Muscle layer of colon (tissue), 2 donors: ENCODE data around the gene RIC3.
A peak's percentile ranks its signal among the peaks of the same experiment; 100 is the strongest.

Experiments used
- H3K27ac ChIP-seq: one replicate; pipeline ENCODE4 v1.7.0; 2013; ENCODE audit warnings: low read depth, mild to moderate bottlenecking, low read length, moderate library complexity
- H3K27me3 ChIP-seq, 2 donors: one replicate each; pipeline ENCODE4 v1.7.0; 2013; ENCODE audit warnings: low read length in 2 of 2, mild to moderate bottlenecking in 2 of 2; ENCODE audit not compliant: insufficient read depth in 2 of 2, control insufficient read depth in 1 of 2
- H3K36me3 ChIP-seq: one replicate; pipeline ENCODE4 v1.7.0; 2013; ENCODE audit warnings: mild to moderate bottlenecking, low read length; ENCODE audit not compliant: insufficient read depth
- H3K4me1 ChIP-seq: one replicate; pipeline ENCODE4 v1.7.0; 2013; ENCODE audit warnings: mild to moderate bottlenecking, low read length; ENCODE audit not compliant: insufficient read depth
- H3K4me3 ChIP-seq, 2 donors: one replicate each; pipeline ENCODE4 v1.7.0; 2013; ENCODE audit warnings: low read length in 2 of 2, low read depth in 1 of 2, mild to moderate bottlenecking in 1 of 2, moderate library complexity in 1 of 2
- H3K9ac ChIP-seq: one replicate; pipeline ENCODE4 v1.7.0; 2013; ENCODE audit warnings: low read length
- H3K9me3 ChIP-seq: one replicate; pipeline ENCODE4 v1.7.0; 2013; ENCODE audit warnings: mild to moderate bottlenecking, low read length
- donor health status: abdominal sarcoma.
- donor health status: Adenocarcinoma of cecum.

RIC3 gene, protein sequence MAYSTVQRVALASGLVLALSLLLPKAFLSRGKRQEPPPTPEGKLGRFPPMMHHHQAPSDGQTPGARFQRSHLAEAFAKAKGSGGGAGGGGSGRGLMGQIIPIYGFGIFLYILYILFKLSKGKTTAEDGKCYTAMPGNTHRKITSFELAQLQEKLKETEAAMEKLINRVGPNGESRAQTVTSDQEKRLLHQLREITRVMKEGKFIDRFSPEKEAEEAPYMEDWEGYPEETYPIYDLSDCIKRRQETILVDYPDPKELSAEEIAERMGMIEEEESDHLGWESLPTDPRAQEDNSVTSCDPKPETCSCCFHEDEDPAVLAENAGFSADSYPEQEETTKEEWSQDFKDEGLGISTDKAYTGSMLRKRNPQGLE

DNA sequence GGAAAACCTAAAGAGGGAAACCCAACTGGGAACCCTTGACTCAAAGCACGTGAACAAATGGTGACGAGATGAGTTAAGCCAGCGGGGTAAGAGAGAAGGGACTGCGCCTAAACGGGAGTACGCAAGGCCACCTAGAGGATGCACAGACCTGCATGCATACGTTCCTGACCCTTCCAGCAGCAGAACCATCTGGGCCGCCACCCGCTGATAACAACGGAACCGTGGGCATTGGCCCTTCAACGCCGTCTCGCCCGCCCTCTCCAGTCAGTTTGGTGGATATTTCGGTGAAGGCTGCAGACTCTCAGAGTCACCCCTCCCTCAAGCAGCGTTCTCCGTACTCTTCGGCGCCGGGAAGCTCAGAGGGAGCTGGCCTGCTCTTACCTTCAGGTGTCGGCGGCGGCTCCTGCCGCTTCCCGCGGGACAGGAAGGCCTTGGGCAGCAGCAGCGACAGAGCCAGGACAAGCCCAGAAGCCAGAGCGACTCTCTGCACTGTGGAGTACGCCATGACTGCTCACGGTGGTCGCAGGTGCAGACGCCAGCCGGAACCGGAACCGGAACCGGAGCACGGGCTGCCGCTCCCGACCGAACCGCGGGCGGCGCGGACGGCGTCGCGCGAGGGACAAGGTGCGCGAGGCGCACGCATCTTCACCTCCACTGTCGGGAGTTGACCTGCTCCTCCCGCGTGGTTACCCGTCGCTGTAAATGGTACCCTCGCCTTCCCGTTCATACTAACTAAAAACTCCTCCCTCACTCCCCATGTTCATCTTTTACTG is at the start of gene RIC3:
RIC3 (minus strand) TSS at position 541 of the 773 bp plus-strand sequence; CDS start at position 505, 36 bp downstream.
- peak within 1 kb of the TSS; percentile 1 for H3K9ac ChIP-seq

GRCh38 chr11:8218409-8218808 is 49.6 kb upstream of the RIC3 start:
- no peaks in the 10 kb centered on the region for H3K4me1 ChIP-seq
- H3K27ac ChIP-seq = no peak overlapping the region
- H3K4me3 ChIP-seq = no peak overlapping the region
- no peak overlapping the region for H3K9ac ChIP-seq
- no peaks in the 10 kb centered on the region for H3K36me3 ChIP-seq
- no peaks in the 10 kb centered on the region for H3K9me3 ChIP-seq
- no peaks in the 10 kb centered on the region for H3K27me3 ChIP-seq

More for the DNA sequence above, at the start of gene RIC3:
- Histone ChIP-seq H3K27ac (peak within 1 kb of the TSS; percentile 36), H3K4me3 (peak within 1 kb of the TSS; percentile 90), H3K9me3 (no peaks in the 10 kb centered on the region), H3K36me3 (no peaks in the 10 kb centered on the region), H3K4me1 (peaks cover 15% of the 10 kb centered on the region), H3K27me3 (no peaks in the 10 kb centered on the region)

GRCh38 chr11:8217926-8218325 is 49.1 kb upstream of the RIC3 start:
- Histone ChIP-seq H3K9me3 (no peaks in the 10 kb centered on the region), H3K9ac (no peak overlapping the region), H3K4me3 (no peak overlapping the region), H3K4me1 (no peaks in the 10 kb centered on the region), H3K27ac (no peak overlapping the region), H3K36me3 (no peaks in the 10 kb centered on the region), H3K27me3 (no peaks in the 10 kb centered on the region)

DNA sequence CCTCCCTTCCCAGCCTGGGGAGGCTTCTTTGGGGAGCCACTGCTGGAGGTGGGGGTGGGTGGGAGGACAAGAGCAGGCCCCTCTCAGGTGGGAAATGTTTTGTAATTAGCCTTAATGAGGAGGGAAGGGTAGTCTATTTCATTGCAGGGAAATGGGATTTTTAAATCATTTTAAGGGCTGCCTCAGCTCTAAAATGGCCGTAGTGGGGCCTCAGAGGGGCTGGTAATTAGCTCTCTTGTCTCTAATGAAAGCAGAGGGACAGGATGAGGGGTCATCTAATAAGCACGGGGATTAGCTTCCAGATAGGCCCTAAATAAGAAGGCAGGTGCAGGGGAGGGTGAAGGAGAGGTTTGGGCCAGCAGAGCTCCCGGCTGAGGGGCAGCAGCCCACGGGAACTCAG is 48.3 kb upstream of the RIC3 start:
- H3K27me3 ChIP-seq = no peaks in the 10 kb centered on the region
- H3K36me3 ChIP-seq = no peaks in the 10 kb centered on the region
- H3K9ac ChIP-seq = no peak overlapping the region
- H3K27ac ChIP-seq = no peak overlapping the region
- H3K9me3 ChIP-seq = no peaks in the 10 kb centered on the region
- no peak overlapping the region for H3K4me3 ChIP-seq
- H3K4me1 ChIP-seq = no peaks in the 10 kb centered on the region

GRCh38 chr11:8213376-8213775 is 44.6 kb upstream of the RIC3 start:
- Histone ChIP-seq H3K27ac (no peak overlapping the region), H3K9ac (no peak overlapping the region), H3K27me3 (no peaks in the 10 kb centered on the region), H3K4me3 (no peak overlapping the region), H3K4me1 (no peaks in the 10 kb centered on the region), H3K36me3 (no peaks in the 10 kb centered on the region), H3K9me3 (no peaks in the 10 kb centered on the region)

- no peak overlapping the region for H3K9ac ChIP-seq
- no peaks in the 10 kb centered on the region for H3K27me3 ChIP-seq
- no peak overlapping the region for H3K27ac ChIP-seq
- no peaks in the 10 kb centered on the region for H3K36me3 ChIP-seq
- H3K4me3 ChIP-seq = no peak overlapping the region
- no peaks in the 10 kb centered on the region for H3K4me1 ChIP-seq
- H3K9me3 ChIP-seq = no peaks in the 10 kb centered on the region
Measured at GRCh38 chr11:8209208-8209807, 40.5 kb upstream of the RIC3 start.

DNA sequence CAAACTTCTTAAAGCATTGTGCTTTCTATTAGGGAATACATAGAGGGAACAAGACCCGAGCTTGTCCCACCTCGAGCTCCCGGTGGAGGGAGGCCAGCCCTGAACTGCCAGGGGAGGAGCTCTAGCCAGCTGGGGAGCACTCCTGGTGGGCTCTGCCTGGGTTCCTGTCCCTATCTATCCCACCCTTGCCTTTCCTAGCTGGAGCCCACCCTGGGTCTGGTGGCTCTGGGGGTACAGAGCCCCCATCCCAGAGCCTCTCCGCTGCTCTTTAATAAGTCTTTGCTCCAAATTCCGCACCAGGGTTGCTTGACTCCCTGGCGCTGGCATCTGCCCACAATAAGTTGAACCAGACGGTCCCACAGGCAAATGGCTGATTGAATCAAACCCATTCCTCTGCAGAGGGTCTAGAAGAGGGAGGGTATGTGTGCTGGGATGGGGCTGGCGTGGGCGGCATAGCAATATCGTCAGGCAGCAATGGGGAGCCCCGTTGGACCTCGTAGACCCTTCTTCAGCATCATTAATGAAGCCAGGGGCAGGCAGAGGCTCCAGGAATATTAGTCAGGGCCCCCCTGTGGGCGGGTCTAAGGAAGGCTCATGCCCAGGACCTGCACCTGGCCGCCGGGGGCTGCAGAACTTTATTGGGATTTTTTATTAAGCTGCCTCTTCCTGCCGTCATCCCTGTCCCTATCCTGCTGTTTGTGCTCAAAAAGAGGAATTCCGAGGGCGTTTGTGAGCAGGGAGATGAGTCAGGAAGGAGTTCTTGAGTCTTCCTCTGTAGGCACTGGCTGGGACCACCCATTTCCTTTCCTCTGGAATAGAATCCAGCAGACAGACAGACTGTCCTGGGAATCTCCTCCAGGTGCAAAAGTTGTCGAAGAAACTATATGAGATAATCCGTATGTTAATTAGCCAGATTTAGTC is 38.5 kb upstream of the RIC3 start:
- H3K9me3 ChIP-seq = no peaks in the 10 kb centered on the region
- H3K4me3 ChIP-seq = no peak overlapping the region
- no peak overlapping the region for H3K9ac ChIP-seq
- no peak overlapping the region for H3K27ac ChIP-seq
- H3K27me3 ChIP-seq = no peaks in the 10 kb centered on the region
- no peaks in the 10 kb centered on the region for H3K36me3 ChIP-seq
- no peaks in the 10 kb centered on the region for H3K4me1 ChIP-seq

- Histone ChIP-seq H3K9ac (no peak overlapping the region), H3K27me3 (no peaks in the 10 kb centered on the region), H3K4me1 (no peaks in the 10 kb centered on the region), H3K9me3 (no peaks in the 10 kb centered on the region), H3K4me3 (no peak overlapping the region), H3K36me3 (no peaks in the 10 kb centered on the region), H3K27ac (no peak overlapping the region)
Measured at GRCh38 chr11:8206251-8207079, 37.6 kb upstream of the RIC3 start.

DNA sequence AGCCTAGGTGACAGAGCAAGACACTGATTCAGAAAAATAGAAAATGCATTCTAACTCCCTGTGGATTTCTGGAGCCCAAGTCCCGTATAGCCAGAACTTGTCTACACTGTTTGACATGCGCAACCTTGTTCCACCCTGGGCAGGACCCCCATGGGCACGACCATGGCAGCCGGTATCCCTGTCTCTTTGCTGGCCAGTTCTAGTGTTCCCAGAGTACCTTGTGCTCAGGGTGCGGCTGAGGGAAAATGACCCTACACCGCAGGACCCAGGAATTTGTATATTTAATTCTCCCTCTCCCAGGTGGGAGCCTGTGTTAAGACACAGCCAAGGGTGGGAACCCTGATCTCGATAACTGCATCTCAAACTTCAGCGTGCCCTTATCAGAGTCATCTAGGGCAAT is 36.7 kb upstream of the RIC3 start:
- Histone ChIP-seq H3K9ac (no peak overlapping the region), H3K36me3 (no peaks in the 10 kb centered on the region), H3K4me1 (no peaks in the 10 kb centered on the region), H3K27ac (no peak overlapping the region), H3K4me3 (no peak overlapping the region), H3K9me3 (no peaks in the 10 kb centered on the region), H3K27me3 (no peaks in the 10 kb centered on the region)

DNA sequence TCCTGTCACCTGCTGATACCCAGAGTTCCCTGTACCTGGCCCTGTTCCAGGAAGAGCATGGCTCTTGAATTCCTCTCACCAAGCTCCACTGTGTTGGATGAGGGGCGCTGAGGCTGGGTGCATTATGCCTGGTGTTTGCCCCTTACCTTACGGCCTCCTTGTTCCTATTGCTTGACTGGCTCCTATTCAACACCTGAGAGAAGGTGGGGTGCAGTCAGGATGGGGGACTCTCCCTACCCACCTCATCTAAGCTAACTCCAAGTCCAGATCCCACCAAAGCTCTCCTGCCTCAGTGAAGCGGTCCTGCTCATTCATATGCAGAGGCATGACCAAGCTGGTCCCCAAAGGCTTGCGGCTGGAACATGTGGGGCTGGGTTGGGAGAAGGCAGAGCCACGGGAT is 35.8 kb upstream of the RIC3 start:
- no peaks in the 10 kb centered on the region for H3K36me3 ChIP-seq
- no peaks in the 10 kb centered on the region for H3K4me1 ChIP-seq
- no peak overlapping the region for H3K4me3 ChIP-seq
- no peaks in the 10 kb centered on the region for H3K27me3 ChIP-seq
- no peak overlapping the region for H3K9ac ChIP-seq
- no peak overlapping the region for H3K27ac ChIP-seq
- H3K9me3 ChIP-seq = no peaks in the 10 kb centered on the region
